MCF 10A (cell line): ENCODE results near the gene PDE6H. TPM values are rescaled to one million over a fixed set of nuclear protein-coding genes. Genes with fewer than 3 reads are reported as not detected.

Source experiments
- BruUV-seq: library from RNA; stranded (reverse); fragments of 400-500 nt; replicated peaks from 2 replicates; lab custom pipeline; 2021; lab: Mats Ljungman, UMichigan
- CTCF ChIA-PET: fragments of 300-600 bp; sonication (Branson Sonifier 250); formaldehyde crosslinking; extraction: SDS; loops from one replicate; lab custom pipeline; 2021; ENCODE audit warnings: antibody characterized with exemption, inconsistent platforms; lab: Yijun Ruan, JAX
- POLR2A ChIA-PET: fragments of 300-600, 350-650 bp; sonication (Branson Sonifier 250); formaldehyde crosslinking; extraction: SDS; loops from one replicate; lab custom pipeline; 2020; ENCODE audit warnings: antibody characterized with exemption, inconsistent platforms; lab: Yijun Ruan, JAX
- DNase-seq: peaks from one replicate; pipeline ENCODE4 v3.0.0-alpha.2; 2018; ENCODE audit not compliant: unreplicated experiment
- H3K27ac Mint-ChIP-seq: one replicate; pipeline ENCODE4 v1.8.0; 2022; ENCODE audit warnings: mild to moderate bottlenecking, low read depth, mixed read lengths; ENCODE audit not compliant: unreplicated experiment
- H3K27me3 Mint-ChIP-seq: one replicate; pipeline ENCODE4 v1.8.0; 2022; ENCODE audit warnings: mixed read lengths; ENCODE audit not compliant: insufficient read depth, unreplicated experiment
- H3K36me3 Mint-ChIP-seq: one replicate; pipeline ENCODE4 v1.8.0; 2022; ENCODE audit warnings: mild to moderate bottlenecking, moderate library complexity, mixed read lengths; ENCODE audit not compliant: insufficient read depth, unreplicated experiment
- H3K4me1 Mint-ChIP-seq: one replicate; pipeline ENCODE4 v1.8.0; 2022; ENCODE audit warnings: mixed read lengths; ENCODE audit not compliant: insufficient read depth, unreplicated experiment
- H3K4me3 Mint-ChIP-seq: one replicate; pipeline ENCODE4 v1.8.0; 2022; ENCODE audit warnings: mild to moderate bottlenecking, moderate library complexity, mixed read lengths; ENCODE audit not compliant: unreplicated experiment
- H3K9me3 Mint-ChIP-seq: one replicate; pipeline ENCODE4 v1.8.0; 2022; ENCODE audit warnings: mixed read lengths; ENCODE audit not compliant: unreplicated experiment
- intact Hi-C: fragments of 100-400 bp; cut with micrococcal nuclease; formaldehyde crosslinking; loops from 2 replicates; pipeline ENCODE4 v1.14.1; 2022
- total RNA-seq: library from RNA; stranded (reverse); gene quantifications from 2 replicates; pipeline ENCODE4 v1.2.3, GENCODE V29; 2022
- TF ChIP-seq, protein P1 (sequence below): fragments of 200-600 bp; IDR thresholded peaks from one replicate; pipeline ENCODE4 v1.8.0; 2022; ENCODE audit warnings: antibody characterized with exemption, mild to moderate bottlenecking; ENCODE audit not compliant: unreplicated experiment

Gene PDE6H
- total RNA-seq, 1 experiment from 2014 or later, result not detected

DNA sequence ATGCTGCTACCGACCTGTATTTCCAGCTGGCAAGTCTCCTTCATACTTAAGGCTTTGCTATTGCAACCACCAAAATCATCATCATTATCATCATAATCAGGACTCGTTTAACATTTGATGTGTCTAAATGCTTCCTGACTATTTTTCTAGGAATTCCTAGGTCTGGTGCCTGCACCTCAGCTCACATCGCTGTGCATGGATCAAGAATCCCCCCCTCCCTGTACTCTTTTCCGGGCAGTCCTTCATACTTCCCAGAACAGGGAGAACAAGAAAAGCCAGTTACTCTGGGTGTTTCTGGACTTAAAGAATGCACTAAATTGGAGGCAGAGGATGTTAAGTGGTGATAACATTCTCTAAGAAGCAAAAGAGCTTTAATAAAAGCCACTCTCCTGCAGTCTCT lies 43.9 kb upstream of the PDE6H start:
- CTCF ChIA-PET, result no interaction called here
- TF ChIP-seq, protein P1, sequence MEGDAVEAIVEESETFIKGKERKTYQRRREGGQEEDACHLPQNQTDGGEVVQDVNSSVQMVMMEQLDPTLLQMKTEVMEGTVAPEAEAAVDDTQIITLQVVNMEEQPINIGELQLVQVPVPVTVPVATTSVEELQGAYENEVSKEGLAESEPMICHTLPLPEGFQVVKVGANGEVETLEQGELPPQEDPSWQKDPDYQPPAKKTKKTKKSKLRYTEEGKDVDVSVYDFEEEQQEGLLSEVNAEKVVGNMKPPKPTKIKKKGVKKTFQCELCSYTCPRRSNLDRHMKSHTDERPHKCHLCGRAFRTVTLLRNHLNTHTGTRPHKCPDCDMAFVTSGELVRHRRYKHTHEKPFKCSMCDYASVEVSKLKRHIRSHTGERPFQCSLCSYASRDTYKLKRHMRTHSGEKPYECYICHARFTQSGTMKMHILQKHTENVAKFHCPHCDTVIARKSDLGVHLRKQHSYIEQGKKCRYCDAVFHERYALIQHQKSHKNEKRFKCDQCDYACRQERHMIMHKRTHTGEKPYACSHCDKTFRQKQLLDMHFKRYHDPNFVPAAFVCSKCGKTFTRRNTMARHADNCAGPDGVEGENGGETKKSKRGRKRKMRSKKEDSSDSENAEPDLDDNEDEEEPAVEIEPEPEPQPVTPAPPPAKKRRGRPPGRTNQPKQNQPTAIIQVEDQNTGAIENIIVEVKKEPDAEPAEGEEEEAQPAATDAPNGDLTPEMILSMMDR, result no peak
- DNase-seq, result no peak
- Mint-ChIP-seq H3K4me3 (no peak overlapping the region), H3K4me1 (no peaks in the 10 kb centered on the region), H3K9me3 (no peaks in the 10 kb centered on the region), H3K27ac (no peak overlapping the region), H3K36me3 (no peaks in the 10 kb centered on the region), H3K27me3 (no peaks in the 10 kb centered on the region)
- POLR2A ChIA-PET, result interaction anchor here (0.8 kb wide), 1 partner anchor 16 kb away, joined by 4 read pairs; no protein-coding TSS in a partner anchor
- intact Hi-C loops, result no loop called here
- BruUV-seq, result no TSS peak

DNA sequence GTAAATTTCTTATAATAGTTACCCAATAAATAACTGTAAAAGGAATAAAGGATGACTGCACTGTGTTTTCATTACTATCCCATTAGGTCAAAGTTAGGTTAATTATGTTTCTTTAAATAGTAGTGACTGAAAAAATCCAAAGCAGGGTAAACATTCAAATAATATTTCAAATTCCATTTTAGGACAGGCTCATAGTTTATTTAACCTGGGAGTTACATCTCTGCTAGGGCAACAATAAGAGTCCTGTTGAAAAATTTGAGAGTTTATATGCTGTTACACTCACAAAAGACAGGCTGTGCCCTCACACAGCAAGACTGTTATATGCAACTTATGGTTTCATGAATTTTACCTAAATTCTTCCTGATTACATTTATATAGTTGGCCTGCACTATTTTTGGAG lies 42.5 kb upstream of the PDE6H start:
- no TSS peak for BruUV-seq
- TF ChIP-seq, protein P1, result no peak
- intact Hi-C loops, result no loop called here
- no peaks in the 10 kb centered on the region for H3K9me3 Mint-ChIP-seq
- H3K4me1 Mint-ChIP-seq, result no peaks in the 10 kb centered on the region
- ChIA-PET CTCF (interaction anchor here (1.3 kb wide), 1 partner anchor 10 kb away, joined by 3 read pairs; no protein-coding TSS in a partner anchor), POLR2A (no interaction called here)
- no peaks in the 10 kb centered on the region for H3K36me3 Mint-ChIP-seq
- no peak for DNase-seq
- H3K27ac Mint-ChIP-seq, result no peak overlapping the region
- no peak overlapping the region for H3K4me3 Mint-ChIP-seq
- no peaks in the 10 kb centered on the region for H3K27me3 Mint-ChIP-seq

DNA sequence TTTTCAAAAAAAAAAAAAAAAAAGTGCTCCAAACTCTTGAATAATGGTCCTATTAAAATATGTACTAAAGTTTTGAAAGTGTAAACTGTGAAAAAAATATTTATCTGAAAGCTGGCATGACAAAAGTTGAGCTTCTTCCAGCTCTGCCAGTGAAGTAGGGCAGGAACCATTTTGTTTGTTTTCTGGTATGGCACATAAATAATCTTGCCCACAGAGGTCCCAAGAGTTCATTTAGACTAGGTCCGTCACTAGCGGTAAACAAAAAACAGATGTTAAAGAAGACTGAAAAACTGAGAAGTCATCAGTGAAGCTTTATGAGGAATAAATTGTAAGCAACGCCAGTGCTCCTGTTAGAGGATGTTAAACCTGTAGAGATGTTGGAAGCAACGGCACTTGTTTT lies 41.5 kb upstream of the PDE6H start:
- DNase-seq, result no peak
- ChIA-PET POLR2A (interaction anchor here (0.6 to 1.2 kb wide), 3 partner anchors 19 to 38 kb away, joined by 3 to 5 read pairs (median 3); no protein-coding TSS in a partner anchor), CTCF (interaction anchor here (0.7 to 1.3 kb wide), 3 partner anchors 11 to 69 kb away, joined by 3 read pairs; no protein-coding TSS in a partner anchor)
- BruUV-seq, result no TSS peak
- H3K4me1 Mint-ChIP-seq, result no peaks in the 10 kb centered on the region
- intact Hi-C loops, result no loop called here
- H3K27ac Mint-ChIP-seq, result no peak overlapping the region
- no peak overlapping the region for H3K4me3 Mint-ChIP-seq
- H3K9me3 Mint-ChIP-seq, result no peaks in the 10 kb centered on the region
- TF ChIP-seq, protein P1, result no peak
- no peaks in the 10 kb centered on the region for H3K36me3 Mint-ChIP-seq
- no peaks in the 10 kb centered on the region for H3K27me3 Mint-ChIP-seq

DNA sequence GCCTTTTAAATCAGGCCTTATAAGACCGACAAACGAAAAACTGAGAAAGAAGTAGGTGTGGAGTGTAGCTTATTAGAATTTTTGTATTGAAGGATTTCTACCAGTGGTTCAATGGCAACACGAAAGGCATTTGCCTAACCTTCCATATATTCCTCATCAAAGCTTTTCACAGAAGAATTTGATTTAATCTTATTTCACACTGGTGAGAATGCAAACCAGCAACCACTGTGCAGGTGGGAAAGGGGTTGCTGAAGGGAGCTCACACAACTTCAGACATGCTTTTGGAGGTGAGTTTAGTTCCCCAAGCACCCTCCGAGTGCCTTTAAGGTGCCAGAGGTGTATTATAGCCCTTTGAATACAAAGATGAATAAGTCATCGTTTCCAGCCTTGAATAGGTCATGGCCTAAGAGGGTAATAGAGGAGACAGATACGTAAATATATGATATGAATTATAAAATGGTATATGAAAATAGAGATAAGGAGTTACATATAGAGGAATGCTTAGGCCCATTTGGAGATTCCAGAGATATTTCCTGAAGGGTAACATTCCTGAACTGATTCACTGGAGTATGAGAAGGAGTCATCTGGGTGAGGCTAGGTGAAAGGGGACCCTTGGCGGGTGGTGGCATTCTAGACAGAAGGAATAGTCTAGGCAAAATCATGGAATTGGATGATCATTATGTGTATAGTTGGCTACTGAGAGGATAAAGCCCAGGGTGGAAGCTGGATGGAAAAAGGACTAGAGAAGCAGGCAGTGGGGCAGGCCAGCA lies 40.9 kb upstream of the PDE6H start:
- H3K27me3 Mint-ChIP-seq, result no peaks in the 10 kb centered on the region
- intact Hi-C loops, result no loop called here
- POLR2A ChIA-PET, result interaction anchor here (0.6 to 1.2 kb wide), 4 partner anchors 17 to 38 kb away, joined by 3 to 5 read pairs (median 4); no protein-coding TSS in a partner anchor
- H3K27ac Mint-ChIP-seq, result no peak overlapping the region
- H3K9me3 Mint-ChIP-seq, result no peaks in the 10 kb centered on the region
- no peak overlapping the region for H3K4me3 Mint-ChIP-seq
- no peaks in the 10 kb centered on the region for H3K4me1 Mint-ChIP-seq
- DNase-seq, result no peak
- H3K36me3 Mint-ChIP-seq, result no peaks in the 10 kb centered on the region
- no TSS peak for BruUV-seq
- CTCF ChIA-PET, result interaction anchor here (0.7 to 1.3 kb wide), 3 partner anchors 11 to 69 kb away, joined by 3 read pairs; no protein-coding TSS in a partner anchor
- TF ChIP-seq, protein P1, result no peak
